Type B pancreatic cell (in vitro differentiated cells): Measurements from ENCODE around the gene SLC9A9. TPM values are rescaled to one million over a fixed set of nuclear protein-coding genes. Genes with fewer than 3 reads are reported as not detected.

Source experiments
- DNase-seq: peaks from one replicate; pipeline ENCODE4 v3.0.0; 2021; ENCODE audit warnings: mixed read lengths; ENCODE audit not compliant: unreplicated experiment; ENCODE audit errors: extremely low spot score
- H3K27ac Mint-ChIP-seq: 2 replicates; pipeline ENCODE4 v1.8.0; 2021; ENCODE audit warnings: mild to moderate bottlenecking, mixed read lengths
- H3K27me3 Mint-ChIP-seq: 2 replicates; pipeline ENCODE4 v1.8.0; 2021; ENCODE audit warnings: mixed read lengths
- H3K36me3 Mint-ChIP-seq: 2 replicates; pipeline ENCODE4 v1.8.0; 2021; ENCODE audit warnings: mixed read lengths
- H3K4me1 Mint-ChIP-seq: one replicate; pipeline ENCODE4 v1.8.0; 2021; ENCODE audit warnings: mixed read lengths; ENCODE audit not compliant: unreplicated experiment
- H3K4me3 Mint-ChIP-seq: 2 replicates; pipeline ENCODE4 v1.8.0; 2021; ENCODE audit warnings: mild to moderate bottlenecking, mixed read lengths
- H3K9me3 Mint-ChIP-seq: 2 replicates; pipeline ENCODE4 v1.8.0; 2021; ENCODE audit warnings: mixed read lengths
- CTCF ChIP-seq: fragments of 200-600 bp; sonication (generic); conservative IDR thresholded peaks from 2 replicates; pipeline ENCODE4 v1.5.0; 2021; ENCODE audit warnings: antibody characterized with exemption, mild to moderate bottlenecking
- total RNA-seq: library from RNA; stranded (reverse); gene quantifications from 2 replicates; pipeline ENCODE4 v1.2.1, GENCODE V29; 2021; ENCODE audit warnings: low replicate concordance

SLC9A9 gene
- total RNA-seq, 1 donor from 2014 or later: 2.7 TPM

- DNase-seq: no peak
- Mint-ChIP-seq H3K9me3 (no peaks in the 10 kb centered on the region), H3K27me3 (peaks cover 7% of the 10 kb centered on the region), H3K4me1 (no peaks in the 10 kb centered on the region), H3K27ac (no peak overlapping the region), H3K4me3 (no peak overlapping the region), H3K36me3 (no peaks in the 10 kb centered on the region)
- TF ChIP-seq CTCF: no peak
Observed at GRCh38 chr3:143769616-143770015, 78.7 kb downstream of the SLC9A9 start.

DNA sequence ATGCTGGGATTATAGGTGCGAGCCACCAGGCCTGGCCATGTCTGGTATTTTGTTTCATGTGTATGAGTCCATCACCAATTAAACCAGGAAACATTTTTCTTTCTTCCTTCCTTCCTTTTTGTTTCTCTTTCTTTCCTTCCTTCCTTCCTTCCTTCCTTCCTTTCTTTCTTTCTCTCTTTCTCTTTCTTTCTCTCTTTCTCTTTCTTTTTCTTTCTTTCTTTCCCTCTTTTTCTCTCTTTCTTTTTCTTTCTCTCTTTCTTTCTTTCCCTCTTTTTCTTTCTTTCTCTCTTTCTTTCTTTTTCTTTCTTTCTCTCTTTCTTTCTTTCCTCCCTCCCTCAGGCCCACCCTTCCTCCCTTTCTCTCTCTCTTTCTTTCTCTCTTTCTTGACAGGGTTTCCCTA is 83.4 kb downstream of the SLC9A9 start:
- no peak for DNase-seq
- H3K4me3 Mint-ChIP-seq: no peak overlapping the region
- H3K4me1 Mint-ChIP-seq: peaks cover 5% of the 10 kb centered on the region
- no peak overlapping the region for H3K27ac Mint-ChIP-seq
- no peaks in the 10 kb centered on the region for H3K9me3 Mint-ChIP-seq
- no peaks in the 10 kb centered on the region for H3K27me3 Mint-ChIP-seq
- no peak for TF ChIP-seq CTCF
- no peaks in the 10 kb centered on the region for H3K36me3 Mint-ChIP-seq

GRCh38 chr3:143763564-143764162 is 84.6 kb downstream of the SLC9A9 start:
- TF ChIP-seq CTCF: peak; percentile 72
- no peak overlapping the region for H3K4me3 Mint-ChIP-seq
- no peaks in the 10 kb centered on the region for H3K9me3 Mint-ChIP-seq
- no peaks in the 10 kb centered on the region for H3K27me3 Mint-ChIP-seq
- H3K4me1 Mint-ChIP-seq: peaks cover 5% of the 10 kb centered on the region
- H3K36me3 Mint-ChIP-seq: no peaks in the 10 kb centered on the region
- no peak overlapping the region for H3K27ac Mint-ChIP-seq
- DNase-seq: no peak

DNA sequence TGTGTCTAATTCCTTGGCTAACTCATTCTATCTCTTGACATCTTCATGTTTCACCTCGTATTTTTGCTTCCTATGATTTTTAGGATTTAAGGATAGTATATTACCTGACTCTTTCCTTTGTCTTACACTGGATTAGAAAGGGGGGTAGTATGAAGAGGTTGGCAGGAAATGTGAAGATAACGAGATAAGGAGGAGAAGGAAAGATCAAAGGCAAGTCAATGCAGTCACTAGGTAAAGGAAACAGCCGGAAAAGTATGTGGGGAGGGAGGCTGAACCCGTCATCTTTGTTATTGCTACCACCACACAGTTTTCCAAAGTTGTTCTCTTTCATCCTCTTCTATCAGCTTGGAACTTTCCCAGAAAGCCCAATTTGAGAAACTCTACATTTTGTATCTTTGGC is 90.6 kb downstream of the SLC9A9 start:
- TF ChIP-seq CTCF: no peak
- Mint-ChIP-seq H3K4me1 (peaks cover 13% of the 10 kb centered on the region), H3K4me3 (no peak overlapping the region), H3K27ac (no peak overlapping the region), H3K9me3 (no peaks in the 10 kb centered on the region), H3K36me3 (no peaks in the 10 kb centered on the region), H3K27me3 (no peaks in the 10 kb centered on the region)
- no peak for DNase-seq

- Mint-ChIP-seq H3K27me3 (no peaks in the 10 kb centered on the region), H3K4me3 (no peak overlapping the region), H3K27ac (no peak overlapping the region), H3K4me1 (peaks cover 13% of the 10 kb centered on the region), H3K36me3 (no peaks in the 10 kb centered on the region), H3K9me3 (no peaks in the 10 kb centered on the region)
- TF ChIP-seq CTCF: no peak
- no peak for DNase-seq
Observed at GRCh38 chr3:143755978-143756377, 92.3 kb downstream of the SLC9A9 start.

- H3K27me3 Mint-ChIP-seq: no peaks in the 10 kb centered on the region
- no peak for TF ChIP-seq CTCF
- no peak overlapping the region for H3K4me3 Mint-ChIP-seq
- H3K4me1 Mint-ChIP-seq: peaks cover 13% of the 10 kb centered on the region
- no peak for DNase-seq
- H3K9me3 Mint-ChIP-seq: no peaks in the 10 kb centered on the region
- no peaks in the 10 kb centered on the region for H3K36me3 Mint-ChIP-seq
- no peak overlapping the region for H3K27ac Mint-ChIP-seq
Observed at GRCh38 chr3:143754090-143754489, 94.2 kb downstream of the SLC9A9 start.
